Endothelial cell of umbilical vein (primary cell): ENCODE measurements around the gene SH3BP5. TPM values are rescaled to one million over a fixed set of nuclear protein-coding genes. Genes with fewer than 3 reads are reported as not detected.

Experiments used
- BruUV-seq: library from RNA; stranded (reverse); fragments of 400-500 nt; replicated peaks from 2 replicates; lab custom pipeline; 2021; lab: Mats Ljungman, UMichigan
- CTCF ChIA-PET: fragments of 300-600, 350-600 bp; sonication (Branson Sonifier 250); formaldehyde crosslinking; loops from one replicate; lab custom pipeline; 2021; ENCODE audit warnings: antibody characterized with exemption, inconsistent platforms; lab: Charles Lee
- POLR2A ChIA-PET: fragments of 300-600, 350-600 bp; sonication (Branson Sonifier 250); formaldehyde crosslinking; loops from one replicate; lab custom pipeline; 2021; ENCODE audit warnings: antibody characterized with exemption, inconsistent platforms; lab: Charles Lee
- DNase-seq: peaks from one replicate; pipeline ENCODE4 v3.0.0-alpha.2; 2011; ENCODE audit warnings: low read depth, low spot score
- FAIRE-seq: peaks from 2 replicates; lab custom pipeline; 2011; peaks lifted over from hg19 to GRCh38; lab: Jason Lieb, UNC
- H2AFZ ChIP-seq: 2 replicates; pipeline ENCODE4 v1.6.0; 2012; ENCODE audit warnings: low read depth, low read length, control low read depth, inconsistent platforms
- H3K27ac ChIP-seq: 2 replicates; pipeline ENCODE4 v1.5.1; 2011; ENCODE audit warnings: low read depth, mild to moderate bottlenecking, control low read depth, low read length, moderate library complexity; ENCODE audit not compliant: insufficient read depth
- H3K27me3 ChIP-seq, 2 experiments: 2 replicates each; pipeline versions ENCODE4 v1.6.0 to v1.6.1; 2011; ENCODE audit warnings: low read length in 2 of 2, mixed read lengths in 1 of 2; ENCODE audit not compliant: control insufficient read depth in 2 of 2, insufficient read depth in 2 of 2
- H3K36me3 ChIP-seq, 2 experiments: 2 replicates in 1 of 2; 3 replicates in 1 of 2; pipeline ENCODE4 v1.5.1; 2011; ENCODE audit warnings: low read length in 2 of 2, mild to moderate bottlenecking in 1 of 2, moderate library complexity in 1 of 2; ENCODE audit not compliant: control insufficient read depth in 2 of 2, insufficient read depth in 2 of 2; ENCODE audit errors: extremely low read depth in 1 of 2
- H3K4me1 ChIP-seq: 3 replicates; pipeline ENCODE4 v1.5.1; 2011; ENCODE audit warnings: mild to moderate bottlenecking, low read length; ENCODE audit not compliant: control insufficient read depth, insufficient read depth; ENCODE audit errors: extremely low read depth
- H3K4me2 ChIP-seq: 2 replicates; pipeline ENCODE4 v1.6.1; 2011; ENCODE audit warnings: low read length, control low read depth, mixed read lengths; ENCODE audit not compliant: insufficient read depth
- H3K4me3 ChIP-seq, 3 experiments: fragments of 200-600 bp in 1 of 3; sonication (generic), shearing (Covaris generic) in 1 of 3; replicated peaks in 1 of 3; 2 replicates each; pipeline ENCODE4 v1.5.1; 2011 to 2016; ENCODE audit warnings: control low read depth in 3 of 3, low read length in 3 of 3, mild to moderate bottlenecking in 2 of 3, inconsistent platforms in 1 of 3, low read depth in 1 of 3, moderate library complexity in 1 of 3; ENCODE audit not compliant: insufficient read depth in 1 of 3
- H3K79me2 ChIP-seq: 2 replicates; pipeline ENCODE4 v1.6.0; 2012; ENCODE audit warnings: low read length, inconsistent platforms; ENCODE audit not compliant: control insufficient read depth, insufficient read depth
- H3K9ac ChIP-seq: replicated peaks from 2 replicates; pipeline ENCODE3; 2011; ENCODE audit warnings: low read length, control low read depth; ENCODE audit not compliant: insufficient read depth; ENCODE audit errors: extremely low read depth
- H3K9me1 ChIP-seq: replicated peaks from 3 replicates; pipeline ENCODE4 v1.6.0; 2011; ENCODE audit warnings: mild to moderate bottlenecking, low read length; ENCODE audit not compliant: control insufficient read depth, insufficient read depth; ENCODE audit errors: extremely low read depth
- H3K9me3 ChIP-seq: replicated peaks from 2 replicates; pipeline ENCODE4 v1.5.1; 2012; ENCODE audit warnings: low read length, inconsistent platforms; ENCODE audit not compliant: control insufficient read depth, insufficient read depth
- H4K20me1 ChIP-seq: replicated peaks from 2 replicates; pipeline ENCODE3; 2011; ENCODE audit warnings: mild to moderate bottlenecking, low read length; ENCODE audit not compliant: control insufficient read depth, insufficient read depth; ENCODE audit errors: extremely low read depth
- CTCF ChIP-seq, 2 donors: IDR thresholded peaks; 1 replicate in 1 of 2; 2 replicates in 1 of 2; pipeline ENCODE4 v1.5.1; 2011; ENCODE audit warnings: low read length in 2 of 2, mild to moderate bottlenecking in 2 of 2, moderate library complexity in 2 of 2, control low read depth in 1 of 2, inconsistent platforms in 1 of 2, low read depth in 1 of 2; ENCODE audit not compliant: insufficient read depth in 1 of 2; ENCODE audit errors: extremely low read depth in 1 of 2
- EZH2 ChIP-seq: IDR thresholded peaks from 2 replicates; pipeline ENCODE4 v1.6.1; 2012; ENCODE audit warnings: borderline replicate concordance, low read depth, mild to moderate bottlenecking, moderate library complexity, low read length, inconsistent platforms; ENCODE audit not compliant: severe bottlenecking
- FOS ChIP-seq: IDR thresholded peaks from 2 replicates; pipeline ENCODE4 v1.6.1; 2011; ENCODE audit warnings: mild to moderate bottlenecking, low read length, moderate library complexity, borderline replicate concordance; ENCODE audit not compliant: insufficient read depth
- GATA2 ChIP-seq: IDR thresholded peaks from 2 replicates; pipeline ENCODE4 v1.7.0; 2011; ENCODE audit warnings: low read depth, mild to moderate bottlenecking, moderate library complexity, mixed read lengths, low read length; ENCODE audit not compliant: insufficient read length, insufficient read depth
- JUN ChIP-seq: IDR thresholded peaks from 2 replicates; pipeline ENCODE4 v1.6.1; 2011; ENCODE audit warnings: borderline replicate concordance, low read depth; ENCODE audit not compliant: insufficient read length, insufficient read depth
- MAX ChIP-seq: IDR thresholded peaks from 2 replicates; pipeline ENCODE4 v1.6.1; 2011; ENCODE audit not compliant: insufficient read depth, insufficient read length
- MYC ChIP-seq: IDR thresholded peaks from one replicate; pipeline ENCODE4 v1.6.1; 2011; ENCODE audit warnings: mild to moderate bottlenecking, low read depth, low read length
- POLR2A ChIP-seq: IDR thresholded peaks from 2 replicates; pipeline ENCODE4 v1.6.1; 2012; ENCODE audit warnings: low read depth, mild to moderate bottlenecking, control low read depth, low read length
- POLR2AphosphoS5 ChIP-seq: IDR thresholded peaks from 2 replicates; pipeline ENCODE4 v1.6.1; 2012; ENCODE audit warnings: low read depth, mild to moderate bottlenecking, control low read depth, low read length, moderate library complexity; ENCODE audit not compliant: insufficient read depth
- dilution Hi-C: fragments of 300-500 bp; cut with MboI; formaldehyde crosslinking; loops from one replicate; pipeline ENCODE4 v1.15.0; 2019; ENCODE audit warnings: low sequenced_read_pairs; ENCODE audit not compliant: extremely low pct_ligation_motif_present
- intact Hi-C: fragments of 100-400 bp; cut with micrococcal nuclease; formaldehyde crosslinking; loops from one replicate; pipeline ENCODE4 v1.10.0; 2022
- polyA plus RNA-seq, 4 experiments: library from polyadenylated mRNA; depleted of rRNA in 3 of 4; stranded (reverse) in 3 of 4; unstranded in 1 of 4; fragments of >200 nt; gene quantifications; 2 replicates each; pipeline versions ENCODE4 v1.2.1 to v1.2.3, GENCODE V29; 2011 to 2012; ENCODE audit warnings: missing spikeins in 1 of 4
- total RNA-seq: library from RNA; stranded (reverse); gene quantifications from 2 replicates; pipeline ENCODE4 v1.2.3, GENCODE V29; 2021

Gene SH3BP5
- total and polyA plus RNA-seq, 2 donors (not counting 3 experiments of a cell fraction or from before 2014, with no cell fraction given), result 35.3 to 76.3 TPM

GRCh38 chr3:15299036-15299435 lies 33.4 kb downstream of the SH3BP5 start:
- FAIRE-seq (no peak), DNase-seq (no peak)
- H3K27ac ChIP-seq, result no peak overlapping the region
- ChIA-PET CTCF (interaction anchor here (0.6 to 4.1 kb wide), 10 partner anchors 8 to 90 kb away, joined by 3 to 46 read pairs (median 4); partner anchors contain the start of gene SH3BP5), POLR2A (no interaction called here)
- no peaks in the 10 kb centered on the region for H3K27me3 ChIP-seq
- no peaks in the 10 kb centered on the region for H3K9me1 ChIP-seq
- intact Hi-C loops, result loop anchor here (10.0 kb wide), 1 partner anchor 336 kb away; no protein-coding TSS in a partner anchor
- no peaks in the 10 kb centered on the region for H4K20me1 ChIP-seq
- H3K4me1 ChIP-seq, result peaks cover 50% of the 10 kb centered on the region
- no peak overlapping the region for H3K4me2 ChIP-seq
- peaks cover 47% of the 10 kb centered on the region for H3K79me2 ChIP-seq
- no peak overlapping the region for H3K9ac ChIP-seq
- BruUV-seq, result no TSS peak
- dilution Hi-C loops, result no loop called here
- no peaks in the 10 kb centered on the region for H3K9me3 ChIP-seq
- H3K36me3 ChIP-seq, result peaks cover 0 to 15% of the 10 kb centered on the region in 2 experiments
- TF ChIP-seq FOS (peak; percentile 29), MYC (no peak), GATA2 (no peak), EZH2 (no peak)
- no peak overlapping the region for H3K4me3 ChIP-seq
- H2AFZ ChIP-seq, result no peak overlapping the region

- FAIRE-seq (no peak), DNase-seq (no peak)
- Histone ChIP-seq H3K36me3 (peaks cover 0 to 9% of the 10 kb centered on the region in 2 experiments), H3K27ac (no peak overlapping the region), H3K27me3 (no peaks in the 10 kb centered on the region), H3K9ac (no peak overlapping the region), H4K20me1 (no peaks in the 10 kb centered on the region), H3K4me3 (no peak overlapping the region), H3K9me1 (no peaks in the 10 kb centered on the region), H3K79me2 (peaks cover 50% of the 10 kb centered on the region), H3K4me2 (no peak overlapping the region), H3K4me1 (peaks cover 51% of the 10 kb centered on the region), H2AFZ (no peak overlapping the region), H3K9me3 (no peaks in the 10 kb centered on the region)
- dilution Hi-C loops (no loop called here), intact Hi-C loops (loop anchor here (10.0 kb wide), 1 partner anchor 336 kb away; no protein-coding TSS in a partner anchor)
- POLR2A ChIA-PET, result no interaction called here
- TF ChIP-seq MAX, result no peak
- no peak for TF ChIP-seq MYC
- no peak for TF ChIP-seq CTCF (IDR thresholded peaks at IDR 0.05; ENCODE audit: extremely low read depth in 1 of 2, insufficient read depth in 1 of 2, low read depth in 1 of 2, low read length in 2 of 2)
- no peak for TF ChIP-seq POLR2A
- no peak for TF ChIP-seq JUN
- TF ChIP-seq FOS, result no peak
- no peak for TF ChIP-seq EZH2
- TF ChIP-seq POLR2AphosphoS5, result no peak
- no peak for TF ChIP-seq GATA2
- no TSS peak for BruUV-seq
- CTCF ChIA-PET, result interaction anchor here (2.6 to 3.1 kb wide), 2 partner anchors 19 to 31 kb away, joined by 9 to 23 read pairs; no protein-coding TSS in a partner anchor
These were observed 33.9 kb downstream of the SH3BP5 start for GRCh38 chr3:15298504-15298903.
